ENCODE results near the gene FAM50A.
"Not testable (repeated sequence)": the region's sequence is repeated elsewhere in the genome, so short reads cannot be mapped to it uniquely, and the experiment has no call there.

Gene FAM50A, protein sequence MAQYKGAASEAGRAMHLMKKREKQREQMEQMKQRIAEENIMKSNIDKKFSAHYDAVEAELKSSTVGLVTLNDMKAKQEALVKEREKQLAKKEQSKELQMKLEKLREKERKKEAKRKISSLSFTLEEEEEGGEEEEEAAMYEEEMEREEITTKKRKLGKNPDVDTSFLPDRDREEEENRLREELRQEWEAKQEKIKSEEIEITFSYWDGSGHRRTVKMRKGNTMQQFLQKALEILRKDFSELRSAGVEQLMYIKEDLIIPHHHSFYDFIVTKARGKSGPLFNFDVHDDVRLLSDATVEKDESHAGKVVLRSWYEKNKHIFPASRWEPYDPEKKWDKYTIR

DNA sequence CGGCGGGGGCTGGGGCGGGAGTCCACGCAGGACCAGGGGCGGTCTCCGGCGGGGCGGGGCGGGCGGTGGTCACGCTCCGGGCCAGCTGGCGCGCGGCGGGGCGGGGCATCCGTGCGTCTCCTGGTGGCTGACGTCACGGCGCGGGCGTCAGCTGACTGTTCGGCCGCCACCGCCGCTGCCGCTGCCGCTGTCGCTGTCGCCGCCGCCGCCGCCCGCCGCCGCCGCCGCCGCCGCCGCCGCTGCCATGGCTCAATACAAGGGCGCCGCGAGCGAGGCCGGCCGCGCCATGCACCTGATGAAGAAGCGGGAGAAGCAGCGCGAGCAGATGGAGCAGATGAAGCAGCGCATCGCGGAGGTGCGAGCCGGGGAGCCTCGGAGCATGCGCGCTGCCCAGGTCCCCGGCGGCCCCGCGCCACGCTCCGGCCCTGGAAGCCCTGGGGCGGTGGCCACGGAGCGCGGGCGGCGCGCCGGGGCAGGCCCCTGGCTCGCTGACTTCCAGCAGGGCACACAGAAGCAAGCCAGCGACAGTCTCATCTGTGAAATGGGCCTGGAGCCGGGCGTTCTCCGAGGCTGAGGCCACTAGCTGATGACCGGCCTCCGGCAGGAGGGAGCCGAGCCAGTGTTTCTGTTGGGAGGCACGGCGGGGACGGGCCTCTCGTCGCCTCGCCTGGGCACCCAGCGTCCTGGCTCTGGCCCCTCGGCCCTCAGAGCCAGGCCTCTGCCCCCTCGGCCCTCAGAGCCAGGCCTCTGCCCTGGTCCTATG is at the start of gene FAM50A:
Gene FAM50A, plus strand, starts transcription at position 150 of the 763 bp plus-strand sequence. Its CDS starts 95 bp downstream, at position 245.
- DNase-seq: peak; percentile 36

DNA sequence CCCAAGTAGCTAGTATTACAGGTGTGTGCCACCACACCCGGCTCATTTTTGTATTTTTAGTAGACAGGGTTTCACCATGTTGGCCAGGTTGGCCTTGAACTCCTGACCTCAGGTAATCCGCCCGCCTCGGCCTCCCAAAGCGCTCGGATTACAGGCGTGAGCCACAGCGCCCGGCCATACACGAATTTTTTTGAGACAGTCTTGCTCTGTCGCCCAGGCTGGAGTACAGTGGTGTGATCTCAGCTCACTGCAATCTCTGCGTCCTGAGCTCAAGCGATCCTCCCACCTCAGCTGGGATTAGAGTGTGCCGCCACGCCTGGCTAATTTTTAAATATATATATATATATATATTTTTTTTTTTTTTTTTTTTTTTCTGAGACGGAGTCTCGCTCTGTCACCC is 47.6 kb upstream of the FAM50A start:
- DNase-seq: not testable (repeated sequence)

DNA sequence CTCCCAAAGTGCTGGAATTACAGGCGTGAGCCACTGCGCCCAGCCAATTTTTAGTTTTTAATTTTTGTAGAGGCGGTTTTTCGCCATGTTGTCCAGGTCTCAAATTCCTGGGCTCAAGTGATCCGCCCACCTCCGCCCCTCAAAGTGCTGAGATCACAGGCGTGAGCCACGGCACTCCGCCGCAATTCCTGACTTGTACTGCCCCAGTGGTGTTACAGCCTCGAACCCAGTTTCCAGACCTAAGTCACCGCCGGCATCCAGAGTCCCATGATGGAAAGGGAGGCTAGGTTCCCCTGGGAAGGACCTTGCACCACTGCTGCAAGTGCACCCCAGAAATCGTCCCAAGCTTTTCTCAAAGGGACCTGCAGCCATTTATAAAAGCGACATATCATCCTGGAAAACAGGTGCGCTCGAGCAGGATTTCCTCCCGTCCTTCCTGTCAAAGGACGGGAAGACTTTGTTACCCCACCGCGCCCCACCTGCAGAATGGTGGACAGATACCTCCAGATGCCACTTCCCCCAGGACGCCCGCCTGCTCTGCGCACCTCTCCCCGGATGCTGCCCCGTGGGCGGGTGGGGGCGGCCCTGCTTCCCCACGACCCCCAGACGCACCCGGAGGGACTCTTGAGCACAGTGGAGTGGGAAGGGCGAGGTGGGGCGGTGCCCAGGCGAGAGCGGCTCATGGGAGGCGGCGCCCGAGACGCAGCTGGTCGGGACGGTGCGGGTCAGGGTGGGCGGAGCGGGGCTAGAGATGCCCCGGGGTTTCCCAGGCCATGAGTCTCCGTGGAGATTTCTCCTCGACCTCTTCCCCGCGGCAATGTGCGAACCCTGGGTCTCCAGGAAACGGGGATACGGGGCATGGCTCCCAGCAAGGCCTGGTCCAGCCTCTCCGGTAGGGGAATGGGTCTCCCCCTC is 46.7 kb upstream of the FAM50A start:
- peak; percentile 50 for DNase-seq

DNA sequence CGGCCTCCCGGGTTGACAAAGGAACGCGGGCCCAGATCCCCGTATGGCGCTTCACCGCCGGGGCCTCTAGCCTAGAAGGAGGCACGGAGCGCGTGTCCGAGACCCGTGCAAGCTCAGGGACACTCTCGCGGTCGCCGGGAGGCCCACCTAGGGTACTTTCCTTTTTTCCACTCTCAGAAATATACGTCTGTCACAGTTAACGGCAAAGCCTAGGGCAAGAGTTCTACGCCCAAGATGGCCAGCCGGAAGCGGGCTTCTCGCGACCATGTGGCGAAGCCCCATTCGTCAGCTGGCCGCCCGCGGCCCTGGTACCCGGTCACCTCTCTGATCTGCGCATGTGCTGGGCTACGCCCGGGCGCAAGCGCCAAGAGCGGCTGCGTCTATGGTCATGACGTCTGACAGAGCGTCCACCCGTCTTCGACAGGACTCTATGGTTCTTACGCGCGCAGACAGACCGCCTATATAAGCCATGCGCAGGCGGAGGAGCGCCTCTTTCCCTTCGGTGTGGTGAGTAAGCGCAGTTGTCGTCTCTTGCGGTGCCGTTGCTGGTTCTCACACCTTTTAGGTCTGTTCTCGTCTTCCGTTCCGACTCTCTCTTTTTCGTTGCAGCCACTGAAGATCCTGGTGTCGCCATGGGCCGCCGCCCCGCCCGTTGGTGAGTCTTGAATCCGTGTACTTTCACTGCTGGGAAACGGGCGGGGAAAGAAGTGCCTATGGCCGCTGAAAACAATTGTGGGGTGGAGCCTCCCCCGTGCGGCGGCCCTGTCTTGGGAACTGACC is 45.9 kb upstream of the FAM50A start, which contains the start of gene RPL10:
Gene RPL10, plus strand, starts transcription at position 490 of the 780 bp plus-strand sequence. Its CDS starts 143 bp downstream, at position 633.
- peak; percentile 94 for DNase-seq

DNA sequence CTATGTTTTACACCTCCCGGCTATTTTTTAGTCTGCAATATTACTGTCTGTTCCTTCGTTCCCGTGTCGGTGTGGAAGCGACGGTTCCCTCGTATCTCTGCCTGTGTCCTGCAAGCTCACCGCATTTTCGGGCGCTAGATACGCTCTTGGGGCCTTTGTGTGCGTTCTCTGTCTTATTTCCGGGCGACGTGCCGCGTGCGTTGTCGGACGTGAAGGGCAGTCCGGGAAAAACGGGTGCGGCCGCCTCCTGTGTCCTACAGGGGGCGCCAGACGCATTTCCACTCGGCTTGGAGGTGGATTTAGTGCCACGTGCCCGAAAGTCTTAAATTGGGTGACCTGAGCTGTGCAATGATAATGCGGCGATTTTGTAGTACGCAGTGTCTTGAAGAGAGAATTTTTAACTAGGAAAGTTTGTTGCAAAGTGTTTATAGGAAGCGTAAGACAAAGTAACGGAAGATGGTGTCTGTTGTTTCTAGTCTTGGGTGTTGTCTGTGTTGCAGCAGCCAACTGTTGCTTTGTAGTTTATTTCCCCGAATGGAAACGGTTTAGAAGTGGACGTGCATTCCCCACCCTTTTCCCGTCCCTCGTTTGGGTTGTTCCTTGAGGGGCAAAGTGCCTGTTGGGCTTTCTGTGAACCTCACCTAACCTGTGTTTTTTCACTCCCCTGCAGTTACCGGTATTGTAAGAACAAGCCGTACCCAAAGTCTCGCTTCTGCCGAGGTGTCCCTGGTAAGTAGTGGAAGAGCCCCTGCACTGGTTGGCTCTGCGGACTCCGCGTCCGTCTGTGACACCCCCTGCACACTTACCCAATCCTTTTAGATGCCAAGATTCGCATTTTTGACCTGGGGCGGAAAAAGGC is 45.0 kb upstream of the FAM50A start:
- DNase-seq: peak; percentile 72

DNA sequence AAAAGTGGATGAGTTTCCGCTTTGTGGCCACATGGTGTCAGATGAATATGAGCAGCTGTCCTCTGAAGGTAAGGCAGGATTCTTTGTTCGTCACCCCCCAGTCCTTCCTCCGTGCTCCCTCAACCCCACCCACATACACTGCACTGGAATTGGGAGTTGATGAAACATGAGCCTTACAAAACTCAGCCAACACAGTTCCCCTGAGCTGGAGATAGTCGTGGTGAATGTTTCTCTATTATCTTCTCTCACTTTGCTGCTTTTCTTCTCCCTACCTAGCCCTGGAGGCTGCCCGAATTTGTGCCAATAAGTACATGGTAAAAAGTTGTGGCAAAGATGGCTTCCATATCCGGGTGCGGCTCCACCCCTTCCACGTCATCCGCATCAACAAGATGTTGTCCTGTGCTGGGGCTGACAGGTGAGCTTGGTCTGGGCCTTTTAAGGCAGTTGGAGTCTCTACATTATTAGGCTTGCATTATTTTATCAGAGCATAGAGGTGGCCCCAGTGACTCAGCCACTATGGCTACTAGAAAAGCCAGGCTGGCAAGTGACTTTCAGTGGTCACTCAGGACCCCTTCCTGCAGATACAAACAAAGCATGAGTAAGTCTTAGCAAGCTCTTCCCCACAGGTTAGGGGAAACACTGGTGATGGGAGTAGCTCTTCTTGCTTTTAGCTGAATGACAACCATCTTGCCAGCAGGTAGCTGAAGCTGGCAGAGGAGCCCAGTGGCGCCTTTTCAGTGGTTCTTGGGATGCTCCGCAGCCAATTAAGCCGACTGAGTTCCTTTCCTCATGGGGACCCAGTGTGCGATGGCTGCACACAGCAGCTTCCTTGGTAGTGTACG is 44.2 kb upstream of the FAM50A start:
- no peak for DNase-seq

DNA sequence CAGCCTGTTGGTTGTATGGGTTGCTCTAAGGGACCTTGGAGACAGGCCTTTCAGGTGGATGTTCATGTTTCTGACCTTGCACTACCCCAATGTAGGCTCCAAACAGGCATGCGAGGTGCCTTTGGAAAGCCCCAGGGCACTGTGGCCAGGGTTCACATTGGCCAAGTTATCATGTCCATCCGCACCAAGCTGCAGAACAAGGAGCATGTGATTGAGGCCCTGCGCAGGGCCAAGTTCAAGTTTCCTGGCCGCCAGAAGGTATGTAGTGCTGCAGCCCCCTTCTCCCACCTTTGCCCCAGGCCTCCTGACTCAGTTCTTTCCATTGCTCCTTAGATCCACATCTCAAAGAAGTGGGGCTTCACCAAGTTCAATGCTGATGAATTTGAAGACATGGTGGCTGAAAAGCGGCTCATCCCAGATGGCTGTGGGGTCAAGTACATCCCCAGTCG is 43.5 kb upstream of the FAM50A start:
- not testable (repeated sequence) for DNase-seq

DNA sequence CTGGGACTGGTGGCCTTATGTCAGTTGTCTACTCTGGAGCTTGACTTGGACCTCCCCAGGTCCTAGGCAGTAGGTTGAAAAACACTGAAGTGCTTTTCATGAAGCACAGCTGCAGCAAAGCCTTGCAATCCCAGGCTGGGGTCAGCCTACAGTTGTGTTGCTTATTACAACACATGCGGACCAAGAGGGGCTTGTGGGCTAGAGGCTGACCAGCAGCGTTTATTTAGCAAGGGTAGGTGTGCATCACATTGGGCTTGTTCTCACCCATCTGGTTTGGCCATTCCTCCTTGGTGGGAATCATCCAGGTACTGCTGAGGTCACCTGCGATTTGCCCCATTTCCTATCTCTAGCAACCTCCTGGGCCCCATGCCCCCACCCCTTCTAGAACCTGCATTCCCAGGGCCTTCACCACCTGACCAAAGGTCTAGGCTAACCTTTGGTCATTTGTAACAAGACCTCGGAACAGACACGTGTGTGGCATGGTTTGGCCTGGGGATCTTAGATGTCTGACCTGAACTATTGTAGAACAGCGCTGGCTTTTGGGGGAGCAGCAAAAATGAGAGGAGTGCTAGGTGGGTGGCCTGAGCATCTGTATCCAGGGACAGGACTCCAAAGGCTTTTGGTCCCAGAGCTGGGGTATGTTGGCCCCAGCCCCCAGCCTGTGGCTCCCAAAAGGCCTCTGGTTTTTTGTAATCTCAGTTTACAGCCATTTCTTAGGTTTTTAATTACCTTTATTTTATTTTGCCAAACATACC is 42.7 kb upstream of the FAM50A start:
- peak; percentile 33 for DNase-seq

DNA sequence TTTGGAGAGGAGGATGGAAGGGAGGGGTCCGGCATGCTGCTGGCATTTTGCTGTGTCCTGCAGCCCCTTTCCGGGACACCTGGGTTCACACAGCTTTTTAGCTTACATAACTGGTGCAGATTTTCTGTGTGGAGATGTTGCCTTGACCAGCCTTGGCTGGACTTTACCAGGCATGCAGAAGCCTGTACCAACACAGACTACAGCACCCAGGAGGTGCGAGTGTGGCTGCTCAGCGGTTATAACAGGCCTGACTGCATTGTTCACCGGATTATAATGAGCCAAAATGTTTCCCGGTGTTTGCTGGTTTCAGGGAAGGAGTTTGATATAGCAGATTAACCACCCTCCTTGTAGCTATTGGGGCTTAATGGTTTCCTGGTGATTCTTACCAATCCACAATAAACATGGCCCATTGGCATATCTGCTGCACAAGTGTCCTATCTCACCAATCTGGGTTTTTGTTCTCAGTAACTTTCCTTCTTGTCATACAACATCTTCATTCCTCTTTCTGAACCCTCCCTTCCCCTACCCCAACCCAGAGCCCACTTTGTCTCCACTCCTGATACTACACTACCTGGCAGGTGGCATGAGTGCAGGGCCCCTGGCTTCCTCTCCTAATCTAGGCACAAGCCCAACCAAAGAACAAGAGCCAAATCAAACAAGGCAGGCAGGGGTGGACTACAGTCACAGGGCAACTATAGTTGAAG is 41.9 kb upstream of the FAM50A start:
- DNase-seq: peak; percentile 33

DNA sequence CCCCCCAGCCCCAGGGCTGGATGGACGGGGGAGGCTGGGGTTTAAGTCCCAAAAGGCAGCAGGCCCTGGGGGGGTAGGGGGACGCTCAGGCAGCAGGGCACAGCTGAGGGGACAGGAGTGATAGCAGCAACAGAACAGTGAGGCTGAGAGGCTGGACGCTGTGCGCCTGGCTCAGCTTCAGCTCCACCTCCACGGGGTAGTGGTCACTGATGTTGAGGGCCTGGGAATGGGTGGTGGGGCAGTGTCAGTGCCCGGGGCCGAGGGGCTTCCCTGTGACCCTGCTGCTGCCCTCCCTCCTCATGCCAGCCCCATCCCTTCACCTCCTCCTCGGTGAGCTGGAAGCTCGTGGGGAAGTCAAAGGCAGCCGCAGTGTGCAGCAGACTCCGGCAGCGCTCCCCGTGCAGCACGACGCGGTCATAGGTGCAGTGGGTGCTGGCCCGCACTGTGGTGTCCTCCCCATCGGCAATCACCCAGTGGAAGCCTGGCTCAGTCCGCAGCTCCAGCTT is 41.3 kb upstream of the FAM50A start:
- no peak for DNase-seq

DNA sequence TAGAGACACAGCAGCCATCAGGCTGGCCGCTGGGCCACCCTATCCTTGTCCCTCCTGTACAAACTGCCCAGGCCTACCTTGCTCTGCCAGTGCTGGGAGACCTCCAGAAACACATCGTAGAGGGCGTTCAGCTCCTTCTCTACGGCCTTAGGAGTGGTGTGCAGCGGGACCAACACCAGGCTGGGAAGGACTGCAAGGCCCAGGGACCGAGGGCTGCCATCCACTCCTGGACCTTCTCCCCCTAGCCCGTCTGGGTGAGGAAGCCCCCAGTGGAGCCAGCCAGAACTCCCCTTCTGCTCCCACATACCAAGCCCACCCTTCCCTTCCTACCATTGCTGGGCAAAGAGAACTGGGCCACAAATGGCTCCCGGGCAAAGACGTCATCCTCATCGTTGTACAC is 40.7 kb upstream of the FAM50A start:
- DNase-seq: no peak

DNA sequence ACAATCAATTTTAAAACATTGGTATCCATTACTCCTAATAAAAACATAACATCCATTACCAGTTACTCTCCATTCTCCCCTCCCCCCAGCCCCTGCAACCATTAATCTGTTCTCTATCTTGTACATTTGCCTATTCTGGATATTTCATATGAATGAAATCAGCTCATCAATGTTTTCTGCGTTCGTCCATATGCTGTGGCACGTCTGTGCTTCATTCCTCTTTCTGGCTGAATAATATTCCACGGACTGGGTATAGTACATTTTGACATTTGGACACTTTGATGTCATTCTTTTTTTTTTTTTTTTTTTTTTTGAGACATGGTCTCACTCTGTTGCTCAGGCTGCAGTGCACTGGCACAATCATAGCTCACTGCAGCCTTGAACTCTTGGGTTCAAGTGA is 40.1 kb upstream of the FAM50A start:
- DNase-seq: no peak

DNA sequence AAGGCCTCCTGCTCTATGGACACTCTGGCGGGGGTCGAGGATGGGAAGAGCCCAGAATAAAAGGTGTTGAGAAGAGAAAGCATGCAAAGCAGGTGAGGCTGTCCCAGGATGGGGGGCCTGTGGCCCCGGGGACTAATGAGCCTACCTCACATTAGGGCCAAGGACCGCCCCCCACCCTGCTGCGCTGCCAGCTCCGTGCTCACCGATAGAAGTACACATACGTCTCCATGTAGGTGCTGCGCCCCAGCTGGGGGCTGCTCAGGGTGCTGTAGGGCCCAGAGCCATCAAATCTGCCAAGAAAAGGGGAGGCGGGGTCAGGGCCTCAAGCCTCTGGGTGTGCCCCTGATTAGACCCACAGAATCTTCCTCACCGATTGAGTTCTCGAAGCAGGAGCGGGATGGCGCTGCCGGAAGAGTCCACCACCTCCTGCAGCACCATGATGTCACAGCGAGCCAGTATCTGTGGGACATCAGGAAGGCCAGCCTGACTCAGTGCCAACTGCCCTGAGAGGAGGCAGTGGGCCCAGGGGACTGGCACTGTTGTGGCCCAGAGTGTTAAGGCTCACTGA is 39.2 kb upstream of the FAM50A start:
- no peak for DNase-seq

DNA sequence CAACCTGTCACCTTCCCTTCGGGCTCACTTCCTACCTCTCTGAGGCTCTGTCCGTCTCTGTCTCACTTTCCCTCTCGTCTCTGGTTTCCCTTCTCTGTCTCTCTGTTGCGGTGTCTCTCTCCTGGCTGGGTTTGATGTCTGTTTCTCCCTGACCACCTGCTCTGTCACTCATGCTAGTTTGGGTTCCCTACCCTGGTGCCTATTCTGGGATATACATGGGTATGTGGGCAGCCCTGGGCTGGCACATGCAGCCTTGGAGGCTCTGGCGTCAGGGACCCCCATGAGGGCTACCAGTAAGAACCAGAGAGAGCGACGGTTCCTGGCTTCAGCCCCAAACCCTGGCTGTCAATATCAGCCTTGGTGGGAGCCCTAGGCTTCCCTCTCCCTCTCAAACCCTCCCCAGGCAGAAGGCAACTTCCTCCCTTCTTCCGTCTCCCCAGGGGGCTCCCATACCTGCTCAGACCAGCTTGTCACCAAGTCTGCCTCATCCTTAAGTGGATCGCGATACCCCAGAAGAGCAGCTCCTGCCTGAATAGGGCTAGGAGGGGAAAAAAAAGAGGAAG is 35.2 kb upstream of the FAM50A start:
- no peak for DNase-seq

DNA sequence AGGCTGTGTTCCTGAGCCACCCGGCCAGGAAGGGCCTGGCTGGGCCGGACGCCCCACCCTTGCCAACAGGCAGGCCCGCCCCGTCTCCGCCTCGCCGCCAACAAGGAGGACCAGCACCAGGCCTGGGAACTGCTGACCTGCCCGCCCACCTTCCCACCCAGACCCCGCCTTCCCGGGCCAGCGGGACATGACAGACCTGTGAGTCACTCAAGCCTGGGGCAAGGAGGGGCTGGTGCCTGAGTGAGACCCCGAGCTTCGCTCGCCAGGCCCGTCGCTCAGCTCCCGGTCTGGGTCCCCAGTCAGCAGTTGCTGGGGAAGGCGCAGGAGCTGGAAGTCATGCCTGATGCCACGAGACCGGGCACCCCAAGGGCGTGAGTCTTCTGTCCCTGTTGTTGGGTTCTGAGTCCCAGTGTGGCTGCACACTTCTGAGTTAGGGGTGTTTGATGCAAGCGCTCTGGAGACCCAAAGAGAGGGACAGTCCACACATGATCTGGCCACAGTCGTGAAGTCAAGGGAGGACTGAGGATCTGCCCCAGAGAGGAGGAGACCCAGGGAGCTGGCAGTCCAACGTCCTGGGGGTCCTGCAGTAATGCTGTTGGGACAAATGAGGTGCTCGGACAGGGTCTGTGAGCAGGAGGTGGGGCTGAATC is 34.6 kb upstream of the FAM50A start, which contains the start of gene DNASE1L1:
Gene DNASE1L1, minus strand, starts transcription at position 33 of the 650 bp plus-strand sequence. CDS start 3,686 bp downstream, outside the sequence.
- peak; percentile 78 for DNase-seq

DNA sequence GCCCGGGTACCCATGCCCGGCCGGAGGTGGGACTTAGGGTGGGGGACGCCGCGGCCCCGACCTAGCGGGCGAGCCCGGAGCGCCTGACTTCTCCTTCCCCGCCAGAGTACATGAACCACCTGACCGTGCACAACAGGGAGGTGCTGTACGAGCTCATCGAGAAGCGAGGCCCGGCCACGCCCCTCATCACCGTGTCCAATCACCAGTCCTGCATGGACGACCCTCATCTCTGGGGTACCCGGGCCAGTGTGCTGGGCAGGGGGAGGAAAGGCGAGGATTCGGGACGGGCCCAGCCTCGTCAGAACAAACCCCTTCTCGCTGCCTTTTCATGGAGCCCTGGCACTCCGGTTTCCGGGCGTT is 32.0 kb upstream of the FAM50A start:
- peak; percentile 11 for DNase-seq

DNA sequence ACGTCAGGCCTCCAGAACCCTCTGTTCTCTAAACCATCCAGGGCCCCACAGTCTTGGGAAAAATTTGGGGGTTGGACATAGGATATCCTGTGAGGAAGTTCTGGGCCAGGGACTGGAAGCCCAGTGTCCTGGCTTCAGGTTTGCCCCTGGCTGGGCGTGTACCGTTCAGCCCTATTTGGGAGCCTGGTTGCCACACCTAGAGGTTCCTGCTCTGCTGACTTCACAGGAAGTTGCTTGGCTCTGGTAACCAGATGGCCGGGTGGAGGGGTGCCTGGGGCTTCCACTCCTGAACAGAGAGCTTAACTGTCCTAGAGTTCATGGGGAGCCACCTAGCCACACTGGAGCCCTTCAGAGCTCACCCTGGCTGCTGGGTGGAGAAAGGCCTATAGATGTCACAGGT is 31.5 kb upstream of the FAM50A start:
- DNase-seq: peak; percentile 39
